ENCODE data around the gene TNPO1. TPM values are rescaled to one million over a fixed set of nuclear protein-coding genes. Genes with fewer than 3 reads are reported as not detected.

The TNPO1 gene
- total and polyA plus RNA-seq, 2 of the 13 experiments (the other 11 are each of a cell fraction or from before 2014, with no cell fraction given): 26.7 to 123 TPM

GRCh38 chr5:72837524-72838096, 21.1 kb downstream of the TNPO1 start (continued):
- TF ChIP-seq CERS6 (CRISPR knock-in tag; IDR thresholded peaks at IDR 0.05) (no peak), TP53 (CRISPR knock-in tag; conservative IDR thresholded peaks at IDR 0.05) (no peak)

GRCh38 chr5:72840041-72840440, 23.6 kb downstream of the TNPO1 start:
- intact Hi-C loops (cut with micrococcal nuclease; ENCODE audit: unreplicated experiment) (no loop called here), in situ Hi-C loops (cut with HindIII; ENCODE audit: extremely low pct_ligation_motif_present, low pct_unique_long_range_greater_than_20kb) (no loop called here)
- Histone ChIP-seq H4K20me1 (ENCODE audit: insufficient read depth, low read length) (no peaks in the 10 kb centered on the region), H3K27ac (ENCODE audit: extremely low read length, insufficient read depth, low read length) (no peak overlapping the region), H3K36me3 (replicated peaks in 1 of 2; ENCODE audit: control insufficient read depth in 1 of 2, insufficient read depth in 2 of 2, low read length in 2 of 2) (no peaks in the 10 kb centered on the region), H3K4me2 (ENCODE audit: low read depth, low read length) (no peak overlapping the region), H3K4me3 (replicated peaks in 1 of 3; ENCODE audit: insufficient read depth in 1 of 3, low read depth in 2 of 3, low read length in 3 of 3) (no peak overlapping the region), H3K79me2 (ENCODE audit: insufficient read depth, low read length) (no peaks in the 10 kb centered on the region), H3K9me3 (ENCODE audit: low read length) (no peaks in the 10 kb centered on the region), H2AFZ (ENCODE audit: low read length) (no peak overlapping the region), H3K9ac (ENCODE audit: insufficient read depth, low read depth, low read length) (no peak overlapping the region), H3K27me3 (ENCODE audit: control insufficient read depth in 1 of 2, insufficient read depth in 2 of 2, low read length in 2 of 2) (no peaks in the 10 kb centered on the region), H3K4me1 (ENCODE audit: insufficient read depth, low read length) (no peaks in the 10 kb centered on the region)
- no peak for FAIRE-seq
- ChIA-PET CTCF (ENCODE audit: low intra/inter-chr PET ratio, low total read pairs) (no interaction called here), POLR2A (no interaction called here)
- TF ChIP-seq JARID2 (CRISPR knock-in tag; IDR thresholded peaks at IDR 0.05; ENCODE audit: insufficient replicate concordance) (no peak), ATF1 (CRISPR knock-in tag; IDR thresholded peaks at IDR 0.05) (no peak)
- 74% methylated on average over 5 of the region's 5 CpGs for WGBS (ENCODE audit: low lambda C conversion rate)
- no TSS peak for BruUV-seq (replicated peaks)
- DNase-seq (ENCODE audit: low spot score): no peak
- ATAC-seq: no peak

GRCh38 chr5:72841756-72842535, 25.5 kb downstream of the TNPO1 start:
- intact Hi-C loops (cut with micrococcal nuclease; ENCODE audit: unreplicated experiment) (no loop called here), in situ Hi-C loops (cut with HindIII; ENCODE audit: extremely low pct_ligation_motif_present, low pct_unique_long_range_greater_than_20kb) (no loop called here)
- WGBS (ENCODE audit: low lambda C conversion rate): 94% methylated on average over 1 of the region's 1 CpG
- Histone ChIP-seq H2AFZ (ENCODE audit: low read length) (no peak overlapping the region), H3K9me3 (ENCODE audit: low read length) (no peaks in the 10 kb centered on the region), H3K4me3 (replicated peaks in 1 of 3; ENCODE audit: insufficient read depth in 1 of 3, low read depth in 2 of 3, low read length in 3 of 3) (no peak overlapping the region), H3K4me1 (ENCODE audit: insufficient read depth, low read length) (peaks cover under 1% of the 10 kb centered on the region; the same call in 1 of the 2 replicates), H3K9ac (ENCODE audit: insufficient read depth, low read depth, low read length) (no peak overlapping the region), H3K36me3 (replicated peaks in 1 of 2; ENCODE audit: control insufficient read depth in 1 of 2, insufficient read depth in 2 of 2, low read length in 2 of 2) (no peaks in the 10 kb centered on the region), H3K27me3 (ENCODE audit: control insufficient read depth in 1 of 2, insufficient read depth in 2 of 2, low read length in 2 of 2) (no peaks in the 10 kb centered on the region), H3K4me2 (ENCODE audit: low read depth, low read length) (no peak overlapping the region), H3K79me2 (ENCODE audit: insufficient read depth, low read length) (no peaks in the 10 kb centered on the region), H3K27ac (ENCODE audit: extremely low read length, insufficient read depth, low read length) (no peak overlapping the region), H4K20me1 (ENCODE audit: insufficient read depth, low read length) (no peaks in the 10 kb centered on the region)
- no peak for ATAC-seq
- POLR2A ChIA-PET: no interaction called here
- BruUV-seq (replicated peaks): no TSS peak
- no peak for DNase-seq (ENCODE audit: low spot score)
- no peak for FAIRE-seq
- CTCF ChIA-PET (ENCODE audit: low intra/inter-chr PET ratio, low total read pairs): no interaction called here
- no peak for TF ChIP-seq ZNF740 (CRISPR knock-in tag; IDR thresholded peaks at IDR 0.05)
- no peak for TF ChIP-seq FOXO4 (CRISPR knock-in tag; conservative IDR thresholded peaks at IDR 0.05)
- TF ChIP-seq KLF6 (CRISPR knock-in tag; IDR thresholded peaks at IDR 0.05): no peak
- TF ChIP-seq U2AF1 (optimal IDR thresholded peaks at IDR 0.05; ENCODE audit: low read depth, low read length): no peak
- no peak for TF ChIP-seq SIN3A (IDR thresholded peaks at IDR 0.05; ENCODE audit: borderline replicate concordance, low read depth, low read length)
- no peak for TF ChIP-seq SMARCC2 (IDR thresholded peaks at IDR 0.05)
- TF ChIP-seq RBFOX2 (IDR thresholded peaks at IDR 0.05; ENCODE audit: low read depth, low read length): no peak
- no peak for TF ChIP-seq KLF13 (CRISPR knock-in tag; IDR thresholded peaks at IDR 0.05)
- no peak for TF ChIP-seq NFYB (CRISPR knock-in tag; IDR thresholded peaks at IDR 0.05)
- no peak for TF ChIP-seq ZNF326 (CRISPR knock-in tag; IDR thresholded peaks at IDR 0.05; ENCODE audit: borderline replicate concordance)
- TF ChIP-seq ZNF674 (CRISPR knock-in tag; IDR thresholded peaks at IDR 0.05; ENCODE audit: low read depth): no peak
